ENCODE data around the gene SEPTIN10. TPM values are rescaled to one million over a fixed set of nuclear protein-coding genes. Genes with fewer than 3 reads are reported as not detected.

Gene SEPTIN10
- total and polyA plus RNA-seq, 2 donors (not counting 1 experiment from before 2014, with no cell fraction given): 0.28 TPM; not detected in 1

DNA sequence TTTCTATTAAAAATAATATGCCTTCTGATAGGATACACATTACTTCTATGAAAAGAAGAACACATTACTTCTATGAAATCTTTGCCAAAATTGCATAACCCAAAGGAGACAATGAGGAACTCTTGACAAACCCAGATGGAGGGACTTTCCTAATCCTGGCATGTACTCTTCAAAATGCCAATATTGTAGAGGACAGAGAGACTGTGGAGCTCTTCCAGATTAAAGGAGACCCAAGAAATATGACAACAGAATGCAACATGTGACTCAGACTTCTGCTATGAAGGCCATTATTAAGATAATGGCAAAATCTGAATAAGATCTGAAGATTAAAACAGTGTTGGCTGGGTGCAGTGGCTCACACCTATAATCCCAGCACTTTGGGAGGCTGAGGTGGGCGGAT, 22.6 kb upstream of the SEPTIN10 start:
- no peaks in the 10 kb centered on the region for H3K9me3 Mint-ChIP-seq (ENCODE audit: insufficient read depth)
- ATAC-seq (ENCODE audit: low read depth): no peak
- TF ChIP-seq, protein P1, sequence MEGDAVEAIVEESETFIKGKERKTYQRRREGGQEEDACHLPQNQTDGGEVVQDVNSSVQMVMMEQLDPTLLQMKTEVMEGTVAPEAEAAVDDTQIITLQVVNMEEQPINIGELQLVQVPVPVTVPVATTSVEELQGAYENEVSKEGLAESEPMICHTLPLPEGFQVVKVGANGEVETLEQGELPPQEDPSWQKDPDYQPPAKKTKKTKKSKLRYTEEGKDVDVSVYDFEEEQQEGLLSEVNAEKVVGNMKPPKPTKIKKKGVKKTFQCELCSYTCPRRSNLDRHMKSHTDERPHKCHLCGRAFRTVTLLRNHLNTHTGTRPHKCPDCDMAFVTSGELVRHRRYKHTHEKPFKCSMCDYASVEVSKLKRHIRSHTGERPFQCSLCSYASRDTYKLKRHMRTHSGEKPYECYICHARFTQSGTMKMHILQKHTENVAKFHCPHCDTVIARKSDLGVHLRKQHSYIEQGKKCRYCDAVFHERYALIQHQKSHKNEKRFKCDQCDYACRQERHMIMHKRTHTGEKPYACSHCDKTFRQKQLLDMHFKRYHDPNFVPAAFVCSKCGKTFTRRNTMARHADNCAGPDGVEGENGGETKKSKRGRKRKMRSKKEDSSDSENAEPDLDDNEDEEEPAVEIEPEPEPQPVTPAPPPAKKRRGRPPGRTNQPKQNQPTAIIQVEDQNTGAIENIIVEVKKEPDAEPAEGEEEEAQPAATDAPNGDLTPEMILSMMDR (IDR thresholded peaks at IDR 0.05): no peak
- no peak for TF ChIP-seq EZH2 (IDR thresholded peaks at IDR 0.05; ENCODE audit: borderline replicate concordance, insufficient read depth, low read depth, low read length, poor library complexity, severe bottlenecking)
- H3K4me1 ChIP-seq (ENCODE audit: control insufficient read depth in 2 of 2, insufficient read depth in 2 of 2, low read length in 2 of 2): no peaks in the 10 kb centered on the region
- H3K4me3 Mint-ChIP-seq: no peak overlapping the region
- no peaks in the 10 kb centered on the region for H3K36me3 ChIP-seq (replicated peaks in 1 of 2; ENCODE audit: control extremely low read depth in 1 of 2, control insufficient read depth in 1 of 2, extremely low read depth in 1 of 2, insufficient read depth in 2 of 2, low read length in 1 of 2)
- H4K20me1 ChIP-seq (ENCODE audit: control insufficient read depth, insufficient read depth, low read length, poor library complexity, severe bottlenecking): no peaks in the 10 kb centered on the region
- no peak for DNase-seq
- peaks cover 7% of the 10 kb centered on the region for H3K27me3 Mint-ChIP-seq
- intact Hi-C loops (cut with micrococcal nuclease): no loop called here
- no peaks in the 10 kb centered on the region for H3K27me3 ChIP-seq (replicated peaks in 1 of 4; ENCODE audit: control extremely low read depth in 1 of 4, control insufficient read depth in 3 of 4, insufficient read depth in 4 of 4, low read length in 3 of 4)
- no peak overlapping the region for H3K4me3 ChIP-seq (ENCODE audit: control extremely low read depth in 1 of 5, extremely low read depth in 1 of 5, insufficient read depth in 1 of 5, low read depth in 2 of 5, low read length in 4 of 5)
- no peaks in the 10 kb centered on the region for H3K79me2 ChIP-seq (ENCODE audit: control insufficient read depth, insufficient read depth, low read length)
- H3K4me1 Mint-ChIP-seq: no peaks in the 10 kb centered on the region
- 100% methylated on average over 1 of the region's 1 CpG for WGBS (ENCODE audit: insufficient coverage)
- H3K27ac Mint-ChIP-seq: no peak overlapping the region
- H2AFZ ChIP-seq (ENCODE audit: insufficient read depth, low read depth, low read length, poor library complexity, severe bottlenecking): no peak overlapping the region
- no peak overlapping the region for H3K4me2 ChIP-seq (replicated peaks; ENCODE audit: low read depth, low read length, poor library complexity, severe bottlenecking)
- H3K9me3 ChIP-seq (ENCODE audit: control extremely low read depth in 1 of 3, control insufficient read depth in 2 of 3, insufficient read depth in 1 of 3, low read length in 2 of 3): no peaks in the 10 kb centered on the region
- H3K27ac ChIP-seq (ENCODE audit: low read length in 2 of 2): no peak overlapping the region
- ChIA-PET CTCF (no interaction called here), POLR2A (no interaction called here)
- H3K9ac ChIP-seq (ENCODE audit: low read length): no peak overlapping the region

DNA sequence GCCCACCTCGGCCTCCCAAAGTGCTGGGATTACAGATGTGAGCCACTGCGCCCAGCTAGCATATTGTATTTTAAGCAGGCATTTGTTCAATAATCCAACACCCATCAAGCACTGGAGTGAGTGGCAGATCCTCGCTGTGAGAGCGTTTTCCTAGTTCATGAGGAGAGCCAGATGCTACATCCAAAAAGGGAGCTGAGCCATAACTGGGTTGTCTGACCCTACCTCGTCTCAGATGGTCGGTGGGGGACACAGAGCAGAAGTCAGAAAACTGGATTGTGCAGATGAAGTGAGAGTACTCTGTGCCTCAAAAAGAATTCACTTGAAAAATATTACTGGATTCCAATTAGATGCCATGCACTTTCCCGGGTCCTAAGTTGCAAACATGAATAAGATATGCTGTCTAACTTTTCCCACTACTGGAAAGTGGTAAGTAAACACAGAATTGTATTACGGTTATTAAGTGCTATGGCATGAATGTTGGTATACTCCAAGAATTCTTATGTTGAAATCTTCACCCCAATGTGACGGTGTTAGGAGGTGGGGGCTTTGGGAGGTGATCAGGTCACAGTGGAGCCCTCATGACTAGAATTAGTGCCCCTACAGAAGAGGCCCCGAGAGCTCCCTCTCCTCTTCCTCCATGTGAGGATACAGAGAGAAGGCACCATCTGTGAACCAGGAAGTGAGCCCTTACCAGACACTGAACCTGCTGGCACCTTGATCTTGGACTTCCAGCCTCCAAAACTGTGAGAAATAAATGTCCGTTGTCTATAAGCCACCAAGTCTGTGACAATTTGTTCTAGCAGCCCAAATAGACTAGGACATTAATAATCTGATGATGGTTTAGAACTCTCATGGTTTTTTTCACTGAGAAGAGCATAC, 21.9 kb upstream of the SEPTIN10 start:
- Histone ChIP-seq H3K27me3 (replicated peaks in 1 of 4; ENCODE audit: control extremely low read depth in 1 of 4, control insufficient read depth in 3 of 4, insufficient read depth in 4 of 4, low read length in 3 of 4) (no peaks in the 10 kb centered on the region), H3K4me1 (ENCODE audit: control insufficient read depth in 2 of 2, insufficient read depth in 2 of 2, low read length in 2 of 2) (no peaks in the 10 kb centered on the region), H3K4me2 (replicated peaks; ENCODE audit: low read depth, low read length, poor library complexity, severe bottlenecking) (no peak overlapping the region), H4K20me1 (ENCODE audit: control insufficient read depth, insufficient read depth, low read length, poor library complexity, severe bottlenecking) (no peaks in the 10 kb centered on the region), H3K27ac (ENCODE audit: low read length in 2 of 2) (no peak overlapping the region), H2AFZ (ENCODE audit: insufficient read depth, low read depth, low read length, poor library complexity, severe bottlenecking) (no peak overlapping the region), H3K79me2 (ENCODE audit: control insufficient read depth, insufficient read depth, low read length) (no peaks in the 10 kb centered on the region), H3K9ac (ENCODE audit: low read length) (no peak overlapping the region), H3K4me3 (ENCODE audit: control extremely low read depth in 1 of 5, extremely low read depth in 1 of 5, insufficient read depth in 1 of 5, low read depth in 2 of 5, low read length in 4 of 5) (no peak overlapping the region), H3K9me3 (ENCODE audit: control extremely low read depth in 1 of 3, control insufficient read depth in 2 of 3, insufficient read depth in 1 of 3, low read length in 2 of 3) (no peaks in the 10 kb centered on the region), H3K36me3 (replicated peaks in 1 of 2; ENCODE audit: control extremely low read depth in 1 of 2, control insufficient read depth in 1 of 2, extremely low read depth in 1 of 2, insufficient read depth in 2 of 2, low read length in 1 of 2) (no peaks in the 10 kb centered on the region)
- no peak for TF ChIP-seq EZH2 (IDR thresholded peaks at IDR 0.05; ENCODE audit: borderline replicate concordance, insufficient read depth, low read depth, low read length, poor library complexity, severe bottlenecking)
- TF ChIP-seq, protein P1 (IDR thresholded peaks at IDR 0.05): no peak
- ChIA-PET POLR2A (no interaction called here), CTCF (no interaction called here)
- no peak for ATAC-seq (ENCODE audit: low read depth)
- Mint-ChIP-seq H3K9me3 (ENCODE audit: insufficient read depth) (no peaks in the 10 kb centered on the region), H3K27ac (no peak overlapping the region), H3K4me3 (no peak overlapping the region), H3K27me3 (peaks cover 4% of the 10 kb centered on the region), H3K4me1 (no peaks in the 10 kb centered on the region)
- 90% methylated on average over 5 of the region's 11 CpGs for WGBS (ENCODE audit: insufficient coverage)
- no peak for DNase-seq
- intact Hi-C loops (cut with micrococcal nuclease): no loop called here
